Activated T-helper 1 cell treated with anti-CD3 and anti-CD28 coated beads, Interleukin-12 subunit alpha, Interleukin-12 subunit beta, Interleukin-2, Interleukin-4 antibody, amounts not matched to agents 30 ng/mL and 10 ng/mL and 1 ng/mL, durations not matched to agents 14 hours and 24 hours and 36 hours (primary cell): ENCODE data around the gene CALR3. TPM values are rescaled to one million over a fixed set of nuclear protein-coding genes. Genes with fewer than 3 reads are reported as not detected.

Experiments used
- DNase-seq: peaks from one replicate; pipeline ENCODE4 v3.0.0; 2021; ENCODE audit warnings: low spot score
- H3K27ac Mint-ChIP-seq: one replicate; pipeline ENCODE4 v1.8.0; 2021; ENCODE audit warnings: mild to moderate bottlenecking, mixed read lengths
- H3K27me3 Mint-ChIP-seq: one replicate; pipeline ENCODE4 v1.8.0; 2022; ENCODE audit warnings: mild to moderate bottlenecking, moderate library complexity, mixed read lengths; ENCODE audit not compliant: insufficient read depth
- H3K36me3 Mint-ChIP-seq: one replicate; pipeline ENCODE4 v1.8.0; 2021; ENCODE audit warnings: low read depth, mixed read lengths
- H3K4me1 Mint-ChIP-seq: one replicate; pipeline ENCODE4 v1.8.0; 2021; ENCODE audit warnings: low read depth, mixed read lengths
- H3K4me3 Mint-ChIP-seq: one replicate; pipeline ENCODE4 v1.8.0; 2021; ENCODE audit warnings: mild to moderate bottlenecking, moderate library complexity, mixed read lengths
- H3K9me3 Mint-ChIP-seq: one replicate; pipeline ENCODE4 v1.8.0; 2021; ENCODE audit warnings: mixed read lengths
- intact Hi-C: fragments of 100-400 bp; cut with micrococcal nuclease; formaldehyde crosslinking; loops from one replicate; pipeline ENCODE4 v1.15.1; 2024
- total RNA-seq: library from RNA; stranded (reverse); gene quantifications from 2 replicates; pipeline ENCODE4 v1.2.3, GENCODE V29; 2022

Gene CALR3
- total RNA-seq, 1 donor from 2014 or later = not detected

GRCh38 chr19:16436780-16437332 lies 59.1 kb downstream of the CALR3 start:
- Mint-ChIP-seq H3K36me3 (peaks cover 22% of the 10 kb centered on the region), H3K4me3 (no peak overlapping the region), H3K4me1 (peaks cover 11% of the 10 kb centered on the region), H3K9me3 (no peaks in the 10 kb centered on the region), H3K27ac (peak overlapping the region; percentile 14), H3K27me3 (no peaks in the 10 kb centered on the region)
- DNase-seq = no peak
- intact Hi-C loops = no loop called here

- DNase-seq = no peak
- no peaks in the 10 kb centered on the region for H3K27me3 Mint-ChIP-seq
- peaks cover 11% of the 10 kb centered on the region for H3K4me1 Mint-ChIP-seq
- H3K27ac Mint-ChIP-seq = peak overlapping the region; percentile 14
- H3K36me3 Mint-ChIP-seq = peaks cover 25% of the 10 kb centered on the region
- H3K4me3 Mint-ChIP-seq = no peak overlapping the region
- H3K9me3 Mint-ChIP-seq = no peaks in the 10 kb centered on the region
- intact Hi-C loops = no loop called here
These were observed 59.8 kb downstream of the CALR3 start for GRCh38 chr19:16435999-16436650.

GRCh38 chr19:16435238-16435917 lies 60.6 kb downstream of the CALR3 start:
- no peak for DNase-seq
- Mint-ChIP-seq H3K27ac (peak overlapping the region; percentile 48), H3K36me3 (peaks cover 27% of the 10 kb centered on the region), H3K9me3 (no peaks in the 10 kb centered on the region), H3K4me1 (peaks cover 11% of the 10 kb centered on the region), H3K4me3 (no peak overlapping the region), H3K27me3 (no peaks in the 10 kb centered on the region)
- intact Hi-C loops = no loop called here

- DNase-seq = no peak
- Mint-ChIP-seq H3K4me3 (no peak overlapping the region), H3K27ac (no peak overlapping the region), H3K36me3 (peaks cover 28% of the 10 kb centered on the region), H3K4me1 (peaks cover 15% of the 10 kb centered on the region), H3K27me3 (no peaks in the 10 kb centered on the region), H3K9me3 (no peaks in the 10 kb centered on the region)
- intact Hi-C loops = no loop called here
These were observed 62.0 kb downstream of the CALR3 start for GRCh38 chr19:16433986-16434385.

GRCh38 chr19:16429759-16430091 lies 66.2 kb downstream of the CALR3 start:
- intact Hi-C loops = no loop called here
- Mint-ChIP-seq H3K27me3 (no peaks in the 10 kb centered on the region), H3K4me1 (peaks cover 22% of the 10 kb centered on the region), H3K36me3 (peaks cover 22% of the 10 kb centered on the region), H3K4me3 (no peak overlapping the region), H3K9me3 (no peaks in the 10 kb centered on the region), H3K27ac (peak overlapping the region; percentile 40)
- DNase-seq = no peak

GRCh38 chr19:16429066-16429758 lies 66.8 kb downstream of the CALR3 start:
- no peaks in the 10 kb centered on the region for H3K27me3 Mint-ChIP-seq
- H3K4me1 Mint-ChIP-seq = peaks cover 22% of the 10 kb centered on the region
- peak overlapping the region; percentile 40 for H3K27ac Mint-ChIP-seq
- no peak overlapping the region for H3K4me3 Mint-ChIP-seq
- H3K36me3 Mint-ChIP-seq = peaks cover 22% of the 10 kb centered on the region
- intact Hi-C loops = no loop called here
- H3K9me3 Mint-ChIP-seq = no peaks in the 10 kb centered on the region
- no peak for DNase-seq

Other genes with a start within 250 kb of the CALR3 start
- 5.7 TPM in 2 replicates for gene KLF2, start 171.3 kb downstream of the CALR3 start, total RNA-seq
- gene EPS15L1, start 24.2 kb downstream of the CALR3 start, total RNA-seq = 39.6 and 41.4 TPM in 2 replicates
- 4.4 and 5.6 TPM in 2 replicates for gene C19orf44, start 227 bp upstream of the CALR3 start, total RNA-seq
- gene CHERP, start 46.3 kb upstream of the CALR3 start, total RNA-seq = 84.3 and 92.0 TPM in 2 replicates
- 60.4 and 61.7 TPM in 2 replicates for gene SLC35E1, start 76.2 kb upstream of the CALR3 start, total RNA-seq
- gene MED26, start 132.0 kb upstream of the CALR3 start, total RNA-seq = 14.0 and 14.9 TPM in 2 replicates
- 69.3 and 72.7 TPM in 2 replicates for gene SMIM7, start 164.0 kb upstream of the CALR3 start, total RNA-seq
- 0.69 and 0.78 TPM in 2 replicates for gene TMEM38A, start 165.0 kb upstream of the CALR3 start, total RNA-seq
- not detected in 2 replicates for gene NWD1, start 223.7 kb upstream of the CALR3 start, total RNA-seq